Inflammatory macrophage treated with lipopolysaccharide for 4 hours (primary cell): ENCODE measurements around the gene PFN3.
A peak's percentile ranks its signal among the peaks of the same experiment; 100 is the strongest.

ENCODE experiments used
- DNase-seq: peaks from one replicate; pipeline ENCODE4 v3.0.0-alpha.2; 2020

The PFN3 gene

GRCh38 chr5:177437623-177438022 lies 37.2 kb upstream of the PFN3 start:
- no peak for DNase-seq

- DNase-seq: no peak
Observed at GRCh38 chr5:177435847-177436536, 35.5 kb upstream of the PFN3 start.

- DNase-seq: no peak
Observed at GRCh38 chr5:177434942-177435738, 34.7 kb upstream of the PFN3 start.

GRCh38 chr5:177434437-177434836 lies 34.0 kb upstream of the PFN3 start:
- no peak for DNase-seq

- DNase-seq: no peak
Observed at GRCh38 chr5:177433658-177434217, 33.3 kb upstream of the PFN3 start.

GRCh38 chr5:177432839-177433657 lies 32.6 kb upstream of the PFN3 start:
- DNase-seq: no peak

GRCh38 chr5:177432143-177432838 lies 31.8 kb upstream of the PFN3 start:
- no peak for DNase-seq

- peak; percentile 33 for DNase-seq
Observed at GRCh38 chr5:177431317-177432142, 31.1 kb upstream of the PFN3 start.

- no peak for DNase-seq
Observed at GRCh38 chr5:177430972-177431316, 30.5 kb upstream of the PFN3 start.

GRCh38 chr5:177430140-177430951 lies 29.9 kb upstream of the PFN3 start:
- DNase-seq: no peak

GRCh38 chr5:177429248-177430040 lies 29.0 kb upstream of the PFN3 start:
- DNase-seq: peak; percentile 98

GRCh38 chr5:177428574-177429217 lies 28.2 kb upstream of the PFN3 start:
- peak; percentile 12 for DNase-seq

GRCh38 chr5:177427919-177428573 lies 27.6 kb upstream of the PFN3 start:
- peak; percentile 65 for DNase-seq

- DNase-seq: peak; percentile 18
Observed at GRCh38 chr5:177427211-177427822, 26.9 kb upstream of the PFN3 start.

- DNase-seq: peak; percentile 30
Observed at GRCh38 chr5:177426566-177427210, 26.2 kb upstream of the PFN3 start, which contains the start of gene GRK6. GRK6 (plus strand) TSS chr5:177426676; CDS start chr5:177426846, 170 bp downstream.

GRCh38 chr5:177425801-177426565 lies 25.5 kb upstream of the PFN3 start:
- peak; percentile 100 for DNase-seq
